Left cardiac atrium (tissue), 4 donors: Measurements from ENCODE around the gene TCOF1. TPM values are rescaled to one million over a fixed set of nuclear protein-coding genes. Genes with fewer than 3 reads are reported as not detected.
A peak's percentile ranks its signal among the peaks of the same experiment; 100 is the strongest.

Source experiments
- ATAC-seq, 2 donors: fragments of 200-7000 bp; cut with Tn5 transposase; one replicate each; pipeline ENCODE4 v1.9.1; 2020; ENCODE audit warnings: mild to moderate bottlenecking in 2 of 2, moderate library complexity in 2 of 2
- DNase-seq: peaks from one replicate; pipeline ENCODE4 v3.0.0-alpha.2; 2020
- intact Hi-C, 2 donors: fragments of 100-400 bp; cut with DNase I; formaldehyde crosslinking; loops; one replicate each; pipeline versions ENCODE4 v1.14.1 to v1.15.1; 2022 to 2023
- total RNA-seq, 2 donors: library from RNA; stranded (reverse); fragmentation: NEBNext Ultra II Directional; extraction: Animal tissue kit (Norgen Biotek cat#: 25700); gene quantifications; one replicate each; pipeline ENCODE4 v1.2.1, GENCODE V29; 2021
- donor health status: DM: no; HTN: yes; CAD: no.
- donor health status: DM: no; HTN: yes; CAD: no; lungs with severe emphysema.
- donor health status: DM: yes; HTN: yes; CAD: no.
- donor health status: Dilated cardiomyopathy.

TCOF1 gene
- total RNA-seq, 2 donors from 2014 or later: 17.4 to 18.5 TPM

GRCh38 chr5:150441813-150442698 is 84.6 kb downstream of the TCOF1 start:
- intact Hi-C loops: no loop called here
- ATAC-seq (peak; percentile 59 to 82), DNase-seq (peak; percentile 46)

- DNase-seq: no peak
- intact Hi-C loops: no loop called here
- ATAC-seq: no peak
Measured at GRCh38 chr5:150442699-150443080, 85.2 kb downstream of the TCOF1 start.

GRCh38 chr5:150443242-150444075 is 86.0 kb downstream of the TCOF1 start:
- intact Hi-C loops: no loop called here
- DNase-seq (no peak), ATAC-seq (no peak)

GRCh38 chr5:150444770-150445169 is 87.3 kb downstream of the TCOF1 start:
- no peak for ATAC-seq
- intact Hi-C loops: no loop called here

GRCh38 chr5:150446088-150446487 is 88.6 kb downstream of the TCOF1 start:
- DNase-seq (no peak), ATAC-seq (no peak)
- intact Hi-C loops: no loop called here

More at GRCh38 chr5:150444770-150445169, 87.3 kb downstream of the TCOF1 start:
- no peak for DNase-seq

GRCh38 chr5:150446583-150446982 is 89.1 kb downstream of the TCOF1 start:
- no peak for DNase-seq
- intact Hi-C loops: no loop called here
- no peak for ATAC-seq

GRCh38 chr5:150447188-150447587 is 89.7 kb downstream of the TCOF1 start:
- intact Hi-C loops: no loop called here
- ATAC-seq (no peak), DNase-seq (no peak)

GRCh38 chr5:150448334-150448733 is 90.8 kb downstream of the TCOF1 start:
- DNase-seq: no peak
- intact Hi-C loops: no loop called here
- no peak for ATAC-seq

GRCh38 chr5:150448952-150449516 is 91.5 kb downstream of the TCOF1 start:
- DNase-seq: no peak
- ATAC-seq: peak; percentile 69 to 72
- intact Hi-C loops: no loop called here

Other genes starting within 250 kb of the TCOF1 start
- gene PDGFRB, start 201.9 kb upstream of the TCOF1 start, total RNA-seq: 10 to 100 TPM; 62.9 to 68.3 TPM
- not detected for gene CDX1, start 190.9 kb upstream of the TCOF1 start, total RNA-seq
- gene SLC6A7, start 167.6 kb upstream of the TCOF1 start, total RNA-seq: not detected
- 10 to 100 TPM; 10.8 to 16.3 TPM for gene CAMK2A, start 67.9 kb upstream of the TCOF1 start, total RNA-seq
- under 1 TPM; 0.68 to 0.84 TPM for gene ARSI, start 54.8 kb upstream of the TCOF1 start, total RNA-seq
- gene CD74, start 55.2 kb downstream of the TCOF1 start, total RNA-seq: 100 to 1,000 TPM; 255 to 433 TPM
- gene RPS14, start 92.0 kb downstream of the TCOF1 start, total RNA-seq: 1,000 to 10,000 TPM; 1,239 to 1,275 TPM
- gene NDST1, start 150.4 kb downstream of the TCOF1 start, total RNA-seq: 10 to 100 TPM; 59.3 to 71.2 TPM